Skin of body (tissue), 2 donors: ENCODE data around the gene SOX8. TPM values are rescaled to one million over a fixed set of nuclear protein-coding genes. Genes with fewer than 3 reads are reported as not detected.

ENCODE experiments used
- DNase-seq: peaks from one replicate; lab custom pipeline; 2025; lab: John Stamatoyannopoulos, UW
- total RNA-seq: library from RNA; depleted of rRNA; stranded (reverse); fragments of >200 nt; gene quantifications from one replicate; pipeline ENCODE4 v1.2.3, GENCODE V29; 2014

Gene SOX8
- total RNA-seq, 1 donor from 2014 or later = 6.8 TPM

DNA sequence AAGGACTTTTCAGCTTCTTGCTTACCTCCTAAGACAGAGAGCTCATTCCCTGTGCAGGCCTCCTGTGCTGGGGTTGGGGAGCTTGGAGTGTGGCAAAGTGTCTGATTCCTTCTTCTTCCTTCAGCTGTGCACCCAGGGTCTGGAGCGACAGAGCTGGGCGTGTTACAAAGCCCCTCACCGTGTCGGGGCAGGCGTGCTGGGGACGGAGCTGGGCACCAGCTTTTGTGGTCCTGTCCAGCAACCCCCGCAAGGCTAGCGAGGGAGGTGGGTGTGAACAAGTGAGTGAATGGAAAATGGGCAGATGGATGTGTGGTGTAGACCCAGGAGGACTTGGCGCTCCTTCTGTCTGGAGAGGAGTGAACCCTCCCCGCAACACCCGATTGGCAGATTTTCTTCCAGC lies 23.7 kb downstream of the SOX8 start:
- DNase-seq = no peak

DNA sequence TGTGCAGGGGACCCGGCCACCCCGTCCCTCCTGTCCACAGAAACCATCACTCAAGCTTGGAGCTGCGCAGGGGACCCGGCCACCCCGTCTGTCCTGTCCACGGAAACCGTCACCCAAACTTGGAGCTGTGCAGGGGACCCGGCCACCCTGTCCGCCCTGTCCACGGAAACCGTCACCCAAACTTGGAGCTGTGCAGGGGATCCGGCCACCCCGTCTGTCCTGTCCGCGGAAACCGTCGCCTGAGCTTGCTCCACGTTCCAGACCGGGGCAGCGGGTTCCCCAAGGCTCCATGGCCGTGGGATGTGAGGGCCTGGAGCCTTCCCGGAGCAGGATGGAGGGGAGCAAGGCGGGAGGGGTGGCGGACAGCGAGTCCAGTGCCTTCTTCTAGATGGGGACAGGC lies 25.2 kb downstream of the SOX8 start:
- DNase-seq = no peak

DNA sequence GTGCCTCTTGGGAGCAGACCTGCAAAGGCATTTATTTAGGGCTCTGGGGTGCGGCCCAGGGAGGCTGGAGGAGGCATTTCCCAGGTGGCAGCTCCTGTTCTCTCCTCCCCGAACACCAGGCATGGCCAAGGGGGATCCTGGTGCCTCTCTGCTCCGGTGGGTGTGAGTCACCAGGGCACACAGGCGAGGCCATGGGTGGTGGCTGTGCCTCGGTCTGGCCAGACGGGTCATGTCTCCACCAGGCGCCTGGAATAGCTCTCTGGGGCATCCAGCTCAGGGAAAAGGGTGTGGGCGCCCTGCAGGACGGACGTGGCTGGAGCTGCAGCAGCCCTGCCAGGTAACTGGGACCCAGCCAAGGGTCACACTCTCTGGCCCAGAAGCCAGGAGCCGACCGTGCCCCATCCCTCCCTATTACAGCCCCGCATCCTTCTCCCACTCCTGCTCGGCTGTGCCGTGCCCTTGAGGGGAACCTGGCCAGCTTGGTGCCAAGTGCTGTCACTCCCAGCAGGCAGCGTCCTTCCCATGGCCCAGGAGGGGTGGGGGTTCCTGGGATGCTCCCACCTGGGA lies 25.8 kb downstream of the SOX8 start:
- no peak for DNase-seq

DNA sequence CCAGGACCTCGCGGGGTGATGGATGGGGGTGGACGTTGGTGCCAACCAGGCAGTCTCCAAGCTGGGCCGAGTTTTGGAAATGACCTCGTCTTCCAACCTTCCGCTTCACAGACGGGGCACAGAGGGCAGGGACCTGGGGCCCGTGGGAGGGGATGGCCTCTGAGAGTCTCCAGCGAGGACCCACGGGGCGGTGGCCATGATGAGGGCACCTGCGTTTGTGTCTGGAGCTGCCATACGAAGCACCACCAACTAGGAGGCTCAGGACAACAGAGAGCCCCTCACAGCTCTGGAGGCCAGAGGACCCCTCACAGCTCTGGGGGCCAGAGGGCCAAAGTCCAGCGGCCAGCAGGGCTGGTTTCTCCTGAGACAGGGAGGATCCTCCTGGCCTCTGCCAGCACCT lies 26.5 kb downstream of the SOX8 start:
- DNase-seq = no peak

DNA sequence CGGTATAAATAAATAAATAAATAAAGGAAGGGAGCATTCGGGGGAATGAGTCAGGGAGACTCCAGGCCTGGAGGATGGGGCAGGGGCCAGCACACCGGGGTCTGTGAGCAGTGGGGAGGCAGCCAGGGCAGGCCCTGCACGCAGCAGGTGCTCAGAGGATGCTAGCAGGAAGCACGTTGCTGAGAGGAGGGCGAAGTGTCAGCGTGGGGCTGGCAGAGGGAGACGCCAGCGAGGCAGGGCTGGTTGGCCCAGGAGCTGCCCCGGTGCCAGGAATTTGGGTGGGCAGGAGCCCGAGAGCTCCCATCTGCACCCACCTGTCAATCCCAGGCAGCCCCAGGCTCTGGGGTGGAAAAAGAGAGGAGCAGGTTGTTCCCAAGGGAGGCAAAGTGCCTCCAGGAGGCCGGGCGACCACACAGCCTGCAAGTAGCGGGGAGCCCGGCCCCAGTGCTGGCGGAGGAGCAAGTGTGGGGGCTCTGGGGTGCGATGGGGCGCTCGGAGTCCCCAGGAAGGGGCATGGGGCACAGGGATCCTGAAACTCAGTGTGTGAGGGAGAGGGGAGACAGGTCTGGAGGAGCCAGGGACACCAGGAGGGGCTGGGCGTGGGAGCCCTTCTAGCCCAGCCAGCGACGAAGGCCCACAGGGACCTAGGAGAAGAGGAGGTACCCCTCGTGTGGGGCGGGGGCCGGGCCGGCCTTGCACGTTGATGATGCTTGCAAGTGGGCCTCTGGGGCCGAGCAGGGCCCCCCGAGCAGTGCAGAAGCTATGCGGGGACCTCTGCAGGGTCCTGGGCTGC lies 28.0 kb downstream of the SOX8 start:
- DNase-seq = no peak

DNA sequence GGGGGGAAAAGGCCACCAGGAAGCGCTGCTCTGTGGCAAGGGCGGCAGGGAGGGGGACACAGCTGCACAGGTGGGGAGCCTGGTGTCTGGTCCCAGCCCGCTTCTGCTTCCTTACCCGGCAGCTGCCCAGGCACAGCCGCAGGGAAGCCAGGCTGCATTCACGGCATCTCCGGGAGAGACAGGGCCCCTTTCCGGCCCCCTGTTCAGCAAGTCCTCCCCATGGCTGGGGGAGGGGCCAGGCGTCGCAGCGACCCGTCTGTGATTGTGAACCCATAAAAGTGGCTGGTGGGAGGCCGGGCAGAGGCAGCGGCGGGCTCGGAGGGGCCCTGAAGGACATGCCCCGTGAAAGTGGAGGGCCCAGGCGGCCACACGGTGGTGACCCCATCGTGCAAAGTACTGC lies 28.7 kb downstream of the SOX8 start:
- no peak for DNase-seq

- DNase-seq = no peak
Observed at GRCh38 chr16:1010815-1011214, 29.2 kb downstream of the SOX8 start.

DNA sequence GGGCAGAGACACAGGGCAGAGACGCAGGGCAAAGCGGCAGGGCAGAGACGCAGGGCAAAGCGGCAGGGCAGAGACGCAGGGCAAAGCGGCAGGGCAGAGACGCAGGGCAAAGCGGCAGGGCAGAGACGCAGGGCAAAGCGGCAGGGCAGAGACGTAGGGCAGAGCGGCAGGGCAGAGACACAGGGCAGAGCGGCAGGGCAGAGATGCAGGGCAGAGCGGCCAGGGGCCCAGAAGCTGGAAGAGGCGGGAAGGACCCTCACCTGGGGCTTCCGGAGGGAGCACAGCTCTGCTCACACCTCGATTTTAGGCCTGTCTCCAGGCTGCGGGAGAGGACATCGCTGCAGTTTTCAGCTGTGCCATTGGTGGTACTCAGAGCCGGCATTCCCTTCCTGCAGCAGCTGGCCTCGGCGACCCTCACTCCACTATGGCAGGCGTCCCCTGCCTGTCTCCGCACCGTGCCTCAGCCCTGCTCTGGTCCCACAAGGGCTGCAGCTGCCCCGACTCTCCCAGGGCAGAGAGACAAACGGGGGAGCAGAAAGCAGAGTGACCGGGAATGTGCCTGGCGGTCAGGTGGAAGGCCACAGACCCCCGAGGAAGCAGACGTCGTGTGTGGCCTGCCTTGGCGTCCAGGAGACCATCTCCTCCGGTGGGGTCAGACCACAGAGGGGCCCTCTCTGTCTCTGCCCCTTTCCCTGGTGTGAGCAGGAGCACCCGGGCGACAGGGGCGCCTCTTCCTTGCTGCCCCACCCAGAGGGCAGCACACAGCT lies 29.9 kb downstream of the SOX8 start:
- no peak for DNase-seq

DNA sequence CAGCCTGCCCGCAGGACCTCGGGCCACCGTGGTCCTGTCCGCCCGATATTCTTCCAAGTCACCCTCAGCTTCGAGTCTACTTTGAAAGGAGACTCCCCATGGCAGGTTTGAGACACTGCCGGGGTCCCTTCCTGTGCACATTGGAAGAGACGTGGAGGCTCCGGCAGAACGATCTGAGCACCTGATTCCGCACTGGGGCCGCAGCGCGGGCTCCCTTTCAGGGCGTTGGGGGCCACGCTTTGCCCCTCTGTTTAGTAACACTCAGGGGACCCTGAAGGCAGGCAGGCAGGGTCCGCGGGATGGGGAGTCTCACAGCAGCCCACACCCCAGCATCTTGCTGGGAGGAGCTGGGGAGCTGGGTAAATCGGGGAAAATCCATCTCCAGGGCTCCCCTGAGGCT lies 30.6 kb downstream of the SOX8 start:
- DNase-seq = no peak

- DNase-seq = no peak
Observed at GRCh38 chr16:1012722-1013592, 31.4 kb downstream of the SOX8 start.

DNA sequence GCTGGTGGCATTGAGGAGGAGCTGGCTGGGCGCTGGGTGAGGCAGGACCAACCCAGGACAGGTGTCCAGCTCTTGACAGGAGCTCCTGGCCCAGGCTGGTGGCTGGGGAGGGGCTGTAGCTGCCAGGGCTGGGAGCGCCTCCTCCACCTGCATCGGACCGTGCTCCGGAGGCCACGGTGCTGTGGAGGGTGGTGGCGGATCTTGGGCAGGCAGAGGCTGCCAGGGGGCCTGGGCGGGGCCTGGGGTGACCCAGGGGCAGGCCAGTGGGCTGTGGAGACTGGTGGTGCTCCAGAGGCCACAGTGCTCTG lies 32.0 kb downstream of the SOX8 start:
- no peak for DNase-seq

- no peak for DNase-seq
Observed at GRCh38 chr16:1014221-1014620, 32.7 kb downstream of the SOX8 start.

DNA sequence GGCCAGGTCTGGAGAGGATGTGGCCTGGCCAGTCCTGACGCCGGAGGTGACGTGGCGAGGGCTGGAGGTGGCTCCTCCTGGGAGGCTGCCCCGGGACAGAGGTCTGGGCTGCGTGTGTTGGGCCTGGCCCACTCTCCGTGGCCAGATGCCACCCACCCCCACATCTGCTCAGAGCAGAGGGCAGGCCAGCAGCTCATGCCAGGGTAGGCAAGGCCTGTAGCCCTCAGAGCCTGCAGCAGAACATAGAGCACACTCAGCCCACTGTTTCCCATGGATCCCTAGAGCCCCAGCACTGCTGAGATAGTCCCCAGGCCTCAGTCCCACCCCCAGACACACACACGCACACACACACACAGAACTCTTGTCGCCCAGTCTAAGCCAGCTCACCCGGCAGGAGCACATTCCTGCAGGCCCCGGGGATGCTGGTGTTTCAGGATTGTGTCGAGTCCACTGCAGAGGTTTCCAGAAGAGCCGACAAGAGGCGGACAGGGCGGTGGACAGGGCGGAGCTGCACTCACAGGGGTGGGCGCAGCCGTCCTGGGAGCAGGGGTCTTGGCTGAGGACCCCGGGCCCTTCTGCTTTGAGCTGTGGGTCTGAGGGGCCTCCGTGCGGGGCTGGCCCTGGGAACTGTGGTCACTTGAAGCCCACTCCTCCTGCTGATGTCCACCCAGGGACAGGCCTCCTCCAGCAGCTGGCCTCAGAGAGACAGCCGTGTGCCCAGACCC lies 33.4 kb downstream of the SOX8 start:
- DNase-seq = no peak

DNA sequence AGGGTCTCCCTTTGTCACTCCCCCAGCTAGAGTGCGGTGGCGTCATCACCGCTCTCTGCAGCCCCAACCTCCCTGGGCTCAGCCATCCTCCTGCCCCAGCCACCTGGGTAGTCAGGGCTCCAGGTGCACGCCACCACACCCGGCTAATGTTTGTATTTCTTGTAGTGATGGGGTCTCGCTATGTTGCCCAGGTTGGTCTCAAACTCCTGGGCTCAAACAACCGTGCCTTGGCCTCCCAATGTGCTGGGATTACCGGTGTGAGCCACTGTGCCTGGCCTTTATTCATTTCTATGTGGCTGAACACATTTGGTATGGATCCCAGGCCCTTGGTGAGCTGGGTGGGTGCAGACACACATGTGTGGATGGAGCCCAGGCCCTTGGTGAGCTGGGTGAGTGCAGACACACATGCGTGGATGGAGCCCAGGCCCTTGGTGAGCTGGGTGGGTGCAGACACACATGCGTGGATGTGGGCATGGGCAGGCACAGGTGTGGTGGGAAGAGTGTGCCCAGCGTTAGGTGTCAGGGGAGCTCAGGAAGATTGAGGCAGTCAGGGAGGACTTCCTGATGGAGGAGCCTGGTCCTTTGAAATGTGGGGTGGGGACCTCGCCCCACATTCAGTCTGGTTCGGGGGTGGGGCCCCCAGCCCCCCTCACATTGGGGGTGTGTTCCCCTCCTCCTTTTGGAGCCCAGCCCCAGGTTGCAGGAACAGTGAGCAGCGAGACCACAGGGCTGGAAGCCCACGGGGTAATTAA lies 37.1 kb downstream of the SOX8 start:
- no peak for DNase-seq

GRCh38 chr16:1019231-1020090 lies 37.9 kb downstream of the SOX8 start:
- DNase-seq = no peak

- no peak for DNase-seq
Observed at GRCh38 chr16:1020091-1020399, 38.5 kb downstream of the SOX8 start.

GRCh38 chr16:1020591-1020990 lies 39.0 kb downstream of the SOX8 start:
- DNase-seq = no peak

GRCh38 chr16:1021553-1022160 lies 40.1 kb downstream of the SOX8 start:
- DNase-seq = no peak

- no peak for DNase-seq
Observed at GRCh38 chr16:1022466-1022865, 40.9 kb downstream of the SOX8 start.
